IMR-90 (cell line): ENCODE results near the gene SERPINA4. TPM values are rescaled to one million over a fixed set of nuclear protein-coding genes. Genes with fewer than 3 reads are reported as not detected.

Experiments used
- ATAC-seq: fragments of 200-7000 bp; cut with Tn5 transposase; 2 replicates; pipeline ENCODE4 v1.9.1; 2020; ENCODE audit warnings: low read depth, mild to moderate bottlenecking, moderate library complexity
- BruUV-seq: library from RNA; stranded (reverse); fragments of 400-500 nt; replicated peaks from 2 replicates; lab custom pipeline; 2021; lab: Mats Ljungman, UMichigan
- CTCF ChIA-PET: fragments of 300-600 bp; formaldehyde crosslinking; extraction: SDS; loops from one replicate; lab custom pipeline; 2021; ENCODE audit warnings: antibody characterized with exemption; lab: Yijun Ruan, JAX
- POLR2A ChIA-PET: fragments of 300-600 bp; sonication (Branson Sonifier 250); formaldehyde crosslinking; loops from one replicate; lab custom pipeline; 2022; ENCODE audit warnings: antibody characterized with exemption; ENCODE audit not compliant: unreplicated experiment; lab: Charles Lee
- DNase-seq: peaks from one replicate; pipeline ENCODE4 v3.0.0; 2013
- H2AFZ ChIP-seq: replicated peaks from 2 replicates; pipeline ENCODE3; 2013; ENCODE audit warnings: low read length, mild to moderate bottlenecking; ENCODE audit not compliant: poor library complexity
- H2AK5ac ChIP-seq: 2 replicates; pipeline ENCODE4 v1.6.1; 2013; ENCODE audit warnings: low read depth, low read length, inconsistent platforms
- H2AK9ac ChIP-seq: replicated peaks from 2 replicates; pipeline ENCODE3; 2013; ENCODE audit warnings: mild to moderate bottlenecking, low read depth, low read length, moderate library complexity; ENCODE audit not compliant: poor library complexity
- H2BK120ac ChIP-seq: 2 replicates; pipeline ENCODE4 v1.6.1; 2013; ENCODE audit warnings: low read depth, low read length, inconsistent platforms
- H2BK15ac ChIP-seq: 3 replicates; pipeline ENCODE4 v1.6.1; 2013; ENCODE audit warnings: low read depth, low read length, inconsistent platforms
- H2BK20ac ChIP-seq: 2 replicates; pipeline ENCODE4 v1.6.1; 2013; ENCODE audit warnings: low read depth, mild to moderate bottlenecking, inconsistent platforms, low read length, moderate library complexity
- H2BK5ac ChIP-seq: 2 replicates; pipeline ENCODE4 v1.6.1; 2013; ENCODE audit warnings: mild to moderate bottlenecking, low read depth, low read length, inconsistent platforms; ENCODE audit not compliant: poor library complexity, severe bottlenecking
- H3K14ac ChIP-seq: replicated peaks from 2 replicates; pipeline ENCODE4 v1.6.1; 2013; ENCODE audit warnings: low read depth, low read length, inconsistent platforms
- H3K18ac ChIP-seq: 2 replicates; pipeline ENCODE4 v1.6.1; 2013; ENCODE audit warnings: low read depth, low read length, control low read depth
- H3K23ac ChIP-seq: 2 replicates; pipeline ENCODE4 v1.6.1; 2013; ENCODE audit warnings: low read depth, low read length, inconsistent platforms
- H3K27ac ChIP-seq: 2 replicates; pipeline ENCODE4 v1.5.1; 2013; ENCODE audit warnings: mild to moderate bottlenecking, control low read depth, low read length; ENCODE audit not compliant: insufficient read depth
- H3K27me3 ChIP-seq: 2 replicates; pipeline ENCODE4 v1.6.1; 2013; ENCODE audit warnings: low read length; ENCODE audit not compliant: control insufficient read depth, insufficient read depth
- H3K36me3 ChIP-seq: 2 replicates; pipeline ENCODE4 v1.6.1; 2013; ENCODE audit warnings: low read length, mixed read lengths; ENCODE audit not compliant: control insufficient read depth, insufficient read depth
- H3K4ac ChIP-seq: 2 replicates; pipeline ENCODE4 v1.6.1; 2013; ENCODE audit warnings: low read depth, low read length, inconsistent platforms
- H3K4me1 ChIP-seq: 2 replicates; pipeline ENCODE4 v1.6.1; 2013; ENCODE audit warnings: low read length, mixed read lengths; ENCODE audit not compliant: control insufficient read depth, insufficient read depth
- H3K4me2 ChIP-seq: 2 replicates; pipeline ENCODE4 v1.6.1; 2013; ENCODE audit warnings: low read depth, mild to moderate bottlenecking, control low read depth, low read length, moderate library complexity
- H3K4me3 ChIP-seq: 2 replicates; pipeline ENCODE4 v1.5.1; 2013; ENCODE audit warnings: low read depth, mild to moderate bottlenecking, control low read depth, low read length, moderate library complexity; ENCODE audit not compliant: insufficient read depth
- H3K56ac ChIP-seq: 2 replicates; pipeline ENCODE4 v1.6.1; 2013; ENCODE audit warnings: low read length, inconsistent platforms; ENCODE audit not compliant: insufficient read depth; ENCODE audit errors: extremely low read depth
- H3K79me1 ChIP-seq, 2 experiments: 2 replicates each; pipeline ENCODE4 v1.6.1; 2013; ENCODE audit warnings: low read length in 2 of 2, inconsistent platforms in 1 of 2, low read depth in 1 of 2
- H3K9ac ChIP-seq: 2 replicates; pipeline ENCODE4 v1.6.1; 2013; ENCODE audit warnings: low read depth, low read length, control low read depth
- H3K9me1 ChIP-seq: 2 replicates; pipeline ENCODE4 v1.6.1; 2013; ENCODE audit warnings: low read length, inconsistent platforms; ENCODE audit not compliant: insufficient read depth
- H3K9me3 ChIP-seq: 2 replicates; pipeline ENCODE4 v1.6.1; 2013; ENCODE audit warnings: low read length; ENCODE audit not compliant: control insufficient read depth, insufficient read depth
- H4K20me1 ChIP-seq: 2 replicates; pipeline ENCODE4 v1.6.1; 2013; ENCODE audit warnings: low read length, inconsistent platforms; ENCODE audit not compliant: insufficient read depth
- H4K5ac ChIP-seq: 2 replicates; pipeline ENCODE4 v1.6.1; 2013; ENCODE audit warnings: mild to moderate bottlenecking, low read depth, low read length, control low read depth
- H4K8ac ChIP-seq, 2 experiments: 2 replicates each; pipeline ENCODE4 v1.6.1; 2013; ENCODE audit warnings: low read depth in 2 of 2, low read length in 2 of 2, control low read depth in 1 of 2, inconsistent platforms in 1 of 2
- H4K91ac ChIP-seq: 2 replicates; pipeline ENCODE4 v1.6.1; 2013; ENCODE audit warnings: low read depth, low read length, inconsistent platforms; ENCODE audit not compliant: insufficient read depth
- BHLHE40 ChIP-seq: fragments of 150-350 bp; IDR thresholded peaks from 2 replicates; pipeline ENCODE4 v1.6.1; 2016; ENCODE audit warnings: mild to moderate bottlenecking, low read depth, low read length
- CEBPB ChIP-seq: IDR thresholded peaks from 2 replicates; pipeline ENCODE4 v1.6.1; 2012; ENCODE audit warnings: low read depth, low read length, improper control_type of control experiment
- CHD1 ChIP-seq: IDR thresholded peaks from 2 replicates; pipeline ENCODE4 v1.6.1; 2012; ENCODE audit warnings: low read depth, low read length, improper control_type of control experiment
- CTCF ChIP-seq: conservative IDR thresholded peaks from 2 replicates; pipeline ENCODE4 v1.5.1; 2012; ENCODE audit warnings: mild to moderate bottlenecking, low read depth, low read length, improper control_type of control experiment
- FOS ChIP-seq: fragments of 150-350 bp; IDR thresholded peaks from 2 replicates; pipeline ENCODE4 v1.6.1; 2016; ENCODE audit warnings: low read depth, low read length
- MAFK ChIP-seq: IDR thresholded peaks from 2 replicates; pipeline ENCODE4 v1.6.1; 2012; ENCODE audit warnings: low read depth, low read length, improper control_type of control experiment
- MAZ ChIP-seq: IDR thresholded peaks from 2 replicates; pipeline ENCODE4 v1.6.1; 2012; ENCODE audit warnings: low read depth, mild to moderate bottlenecking, low read length, improper control_type of control experiment, moderate library complexity, borderline replicate concordance
- MXI1 ChIP-seq: IDR thresholded peaks from 2 replicates; pipeline ENCODE4 v1.6.1; 2012; ENCODE audit warnings: low read depth, mild to moderate bottlenecking, low read length, moderate library complexity, borderline replicate concordance
- NFE2L2 ChIP-seq: fragments of 150-350 bp; IDR thresholded peaks from 2 replicates; pipeline ENCODE4 v1.6.1; 2016; ENCODE audit warnings: low read depth, mild to moderate bottlenecking, low read length
- POLR2A ChIP-seq: IDR thresholded peaks from 2 replicates; pipeline ENCODE4 v1.6.1; 2012; ENCODE audit warnings: mild to moderate bottlenecking, low read depth, low read length
- RAD21 ChIP-seq: IDR thresholded peaks from 2 replicates; pipeline ENCODE4 v1.6.1; 2012; ENCODE audit warnings: low read length, improper control_type of control experiment
- RCOR1 ChIP-seq: IDR thresholded peaks from 2 replicates; pipeline ENCODE4 v1.6.1; 2012; ENCODE audit warnings: mild to moderate bottlenecking, low read length, improper control_type of control experiment; ENCODE audit not compliant: insufficient replicate concordance
- RFX5 ChIP-seq: IDR thresholded peaks from 2 replicates; pipeline ENCODE4 v1.8.0; 2012; ENCODE audit warnings: low read depth, mild to moderate bottlenecking, low read length, moderate library complexity
- SMC3 ChIP-seq: fragments of 150-350 bp; IDR thresholded peaks from 2 replicates; pipeline ENCODE4 v1.6.1; 2016; ENCODE audit warnings: low read depth, mild to moderate bottlenecking, antibody characterized with exemption, low read length, moderate library complexity
- WGBS, 2 experiments: methylation state at CpG; one replicate each; pipeline versions ENCODE4 v1.1.5 to v1.1.7; 2013; ENCODE audit warnings: missing lambda C conversion rate in 2 of 2; ENCODE audit not compliant: insufficient read length in 1 of 2; ENCODE audit errors: extremely low coverage in 2 of 2; 5-methylcytosine and 5-hydroxymethylcytosine counted together
- dilution Hi-C: fragments of 300-500 bp; cut with HindIII; formaldehyde crosslinking; loops from one replicate; pipeline ENCODE4 v1.14.3; 2018; ENCODE audit warnings: low sequenced_read_pairs; ENCODE audit not compliant: unreplicated experiment
- in situ Hi-C: fragments of 300-500 bp; cut with MboI; formaldehyde crosslinking; loops from 3 replicates; pipeline ENCODE4 v1.14.3; 2019; ENCODE audit warnings: low sequenced_read_pairs, inconsistent platforms, mixed read lengths
- intact Hi-C: fragments of 100-400 bp; cut with micrococcal nuclease; formaldehyde crosslinking; loops from 2 replicates; pipeline ENCODE4 v1.10.0; 2022
- polyA plus RNA-seq, 3 experiments: library from polyadenylated mRNA; depleted of rRNA; stranded (reverse); fragments of >200 nt; gene quantifications; 2 replicates each; pipeline ENCODE4 v1.2.3, GENCODE V29; 2012; ENCODE audit warnings: low replicate concordance in 1 of 3
- total RNA-seq: library from RNA; depleted of rRNA; stranded (reverse); fragments of >200 nt; gene quantifications from 2 replicates; pipeline ENCODE4 v1.2.3, GENCODE V29; 2012
- TF ChIP-seq, protein P1 (sequence below): fragments of 150-350 bp; IDR thresholded peaks from 2 replicates; pipeline ENCODE4 v1.6.1; 2016; ENCODE audit warnings: low read depth, mild to moderate bottlenecking, low read length, moderate library complexity, borderline replicate concordance
- TF ChIP-seq, protein P2 (sequence below): fragments of 150-350 bp; IDR thresholded peaks from 2 replicates; pipeline ENCODE4 v1.6.1; 2017; ENCODE audit warnings: mild to moderate bottlenecking, antibody characterized with exemption, low read length, low read depth

The SERPINA4 gene
- total and polyA plus RNA-seq, 2 of the 4 experiments (the other 2 are of a cell fraction) = not detected

DNA sequence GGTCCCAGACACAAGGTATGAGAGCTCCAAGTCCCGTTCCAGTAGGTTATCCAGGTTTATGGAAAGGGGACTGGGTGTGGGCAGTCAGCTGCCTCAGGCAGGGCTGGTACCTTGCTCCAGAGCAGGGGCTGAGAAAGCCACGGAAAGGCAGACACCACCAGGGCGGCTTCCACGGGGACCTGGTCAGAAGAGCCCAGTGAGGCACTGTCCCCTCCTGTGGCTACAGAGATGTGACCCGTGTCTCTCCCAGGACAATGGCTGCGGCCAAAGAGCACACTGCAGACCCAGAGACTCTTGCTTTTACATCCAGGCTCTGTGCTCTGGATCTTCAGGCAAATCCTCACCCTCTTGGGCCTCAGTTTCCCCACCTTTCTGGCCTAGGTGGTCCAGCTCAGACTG, 8.8 kb downstream of the SERPINA4 start:
- H2BK5ac ChIP-seq = no peak overlapping the region
- DNase-seq (no peak), ATAC-seq (no peak)
- H3K36me3 ChIP-seq = no peaks in the 10 kb centered on the region
- no peak overlapping the region for H3K14ac ChIP-seq
- H3K18ac ChIP-seq = no peak overlapping the region
- WGBS, 2 experiments = 76% methylated on average over 5 of the region's 6 CpGs; no CpG with 5 or more reads in 1 of the 2 experiments
- H2AK5ac ChIP-seq = no peak overlapping the region
- H3K79me1 ChIP-seq = no peaks in the 10 kb centered on the region
- intact Hi-C loops (no loop called here), in situ Hi-C loops (no loop called here), dilution Hi-C loops (no loop called here)
- no peak overlapping the region for H2BK120ac ChIP-seq
- no peak overlapping the region for H3K23ac ChIP-seq
- no peak overlapping the region for H3K4me3 ChIP-seq
- no peak overlapping the region for H3K27ac ChIP-seq
- no peaks in the 10 kb centered on the region for H4K20me1 ChIP-seq
- peaks cover 2% of the 10 kb centered on the region; the same call in 1 of the 2 replicates for H3K9me3 ChIP-seq
- no peaks in the 10 kb centered on the region; the same call in 1 of the 2 replicates for H3K27me3 ChIP-seq
- no peak overlapping the region for H3K56ac ChIP-seq
- no TSS peak for BruUV-seq
- no peak overlapping the region for H4K91ac ChIP-seq
- no peak overlapping the region for H3K9ac ChIP-seq
- no peak overlapping the region for H3K4me2 ChIP-seq
- no peak overlapping the region for H2AFZ ChIP-seq
- no peaks in the 10 kb centered on the region for H3K9me1 ChIP-seq
- H2BK20ac ChIP-seq = no peak overlapping the region
- no peak overlapping the region for H3K4ac ChIP-seq
- no peak overlapping the region for H2AK9ac ChIP-seq
- H4K8ac ChIP-seq = no peak overlapping the region
- ChIA-PET POLR2A (no interaction called here), CTCF (no interaction called here)
- TF ChIP-seq MAFK (no peak), MAZ (no peak), BHLHE40 (no peak), RAD21 (no peak), SMC3 (no peak), RCOR1 (no peak), CEBPB (no peak), MXI1 (no peak), CTCF (no peak), POLR2A (no peak), CHD1 (no peak), NFE2L2 (no peak), RFX5 (no peak), FOS (no peak)
- TF ChIP-seq, protein P1, sequence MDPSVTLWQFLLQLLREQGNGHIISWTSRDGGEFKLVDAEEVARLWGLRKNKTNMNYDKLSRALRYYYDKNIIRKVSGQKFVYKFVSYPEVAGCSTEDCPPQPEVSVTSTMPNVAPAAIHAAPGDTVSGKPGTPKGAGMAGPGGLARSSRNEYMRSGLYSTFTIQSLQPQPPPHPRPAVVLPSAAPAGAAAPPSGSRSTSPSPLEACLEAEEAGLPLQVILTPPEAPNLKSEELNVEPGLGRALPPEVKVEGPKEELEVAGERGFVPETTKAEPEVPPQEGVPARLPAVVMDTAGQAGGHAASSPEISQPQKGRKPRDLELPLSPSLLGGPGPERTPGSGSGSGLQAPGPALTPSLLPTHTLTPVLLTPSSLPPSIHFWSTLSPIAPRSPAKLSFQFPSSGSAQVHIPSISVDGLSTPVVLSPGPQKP = no peak
- TF ChIP-seq, protein P2, sequence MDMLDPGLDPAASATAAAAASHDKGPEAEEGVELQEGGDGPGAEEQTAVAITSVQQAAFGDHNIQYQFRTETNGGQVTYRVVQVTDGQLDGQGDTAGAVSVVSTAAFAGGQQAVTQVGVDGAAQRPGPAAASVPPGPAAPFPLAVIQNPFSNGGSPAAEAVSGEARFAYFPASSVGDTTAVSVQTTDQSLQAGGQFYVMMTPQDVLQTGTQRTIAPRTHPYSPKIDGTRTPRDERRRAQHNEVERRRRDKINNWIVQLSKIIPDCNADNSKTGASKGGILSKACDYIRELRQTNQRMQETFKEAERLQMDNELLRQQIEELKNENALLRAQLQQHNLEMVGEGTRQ = no peak
- no peaks in the 10 kb centered on the region for H3K4me1 ChIP-seq
- no peak overlapping the region for H4K5ac ChIP-seq
- H2BK15ac ChIP-seq = no peak overlapping the region
